ENCODE measurements around the gene VPS13D.

VPS13D gene

GRCh38 chr1:12556368-12556930 lies 326.6 kb downstream of the VPS13D start:
- DNase-seq (ENCODE audit: insufficient read length, low spot score), result peak; percentile 84
- no peak for FAIRE-seq

GRCh38 chr1:12556957-12557935 lies 327.4 kb downstream of the VPS13D start:
- no peak for DNase-seq (ENCODE audit: insufficient read length, low spot score)

GRCh38 chr1:12561121-12561520 lies 331.3 kb downstream of the VPS13D start:
- FAIRE-seq (no peak), DNase-seq (ENCODE audit: insufficient read length, low spot score) (no peak)

More at GRCh38 chr1:12556957-12557935, 327.4 kb downstream of the VPS13D start:
- FAIRE-seq, result no peak

Measured in HTR-8/SVneo (cell line).